ENCODE results near the gene DYNC1LI1.

The DYNC1LI1 gene

GRCh38 chr3:32606277-32606676 is 35.6 kb upstream of the DYNC1LI1 start:
- no peaks in the 10 kb centered on the region for H3K36me3 ChIP-seq (ENCODE audit: control insufficient read depth in 1 of 2, insufficient read depth in 2 of 2, low read length in 2 of 2)
- no peak overlapping the region for H3K14ac ChIP-seq (ENCODE audit: low read length)
- H3K79me2 ChIP-seq (ENCODE audit: control insufficient read depth, insufficient read depth, low read length, poor library complexity): no peaks in the 10 kb centered on the region
- no peak overlapping the region for H4K12ac ChIP-seq (ENCODE audit: low read depth, low read length)
- no peaks in the 10 kb centered on the region for H3K9me3 ChIP-seq (ENCODE audit: insufficient read depth, low read depth, low read length)
- no peak overlapping the region for H2BK120ac ChIP-seq (ENCODE audit: insufficient read depth, low read length, poor library complexity)
- no peaks in the 10 kb centered on the region for H3K27me3 ChIP-seq (ENCODE audit: insufficient read depth, low read length)
- no peak overlapping the region for H4K8ac ChIP-seq (ENCODE audit: low read depth, low read length)
- H3K4ac ChIP-seq (ENCODE audit: low read depth, low read length): no peak overlapping the region
- no peaks in the 10 kb centered on the region for H3K79me1 ChIP-seq (ENCODE audit: low read length)
- H2AK5ac ChIP-seq (ENCODE audit: low read length): no peak overlapping the region
- no peak overlapping the region for H3K4me2 ChIP-seq (ENCODE audit: low read length)
- H3K23ac ChIP-seq (ENCODE audit: low read length): no peak overlapping the region
- H4K91ac ChIP-seq (ENCODE audit: low read depth, low read length): no peak overlapping the region
- no peak overlapping the region for H3K27ac ChIP-seq (ENCODE audit: low read depth, low read length)
- WGBS (ENCODE audit: extremely low coverage, insufficient coverage, insufficient read length): no CpG with 5 or more reads among the region's 3 CpGs
- H3K9ac ChIP-seq (ENCODE audit: low read length): no peak overlapping the region
- H2AFZ ChIP-seq (ENCODE audit: insufficient read depth, low read length, poor library complexity): no peak overlapping the region
- H3K4me3 ChIP-seq (ENCODE audit: low read depth, low read length): no peak overlapping the region
- no peak overlapping the region for H2BK12ac ChIP-seq (ENCODE audit: low read length)
- H2BK5ac ChIP-seq (ENCODE audit: low read depth, low read length, poor library complexity): no peak overlapping the region
- H3K4me1 ChIP-seq (ENCODE audit: control insufficient read depth in 1 of 2, insufficient read depth in 2 of 2, low read length in 2 of 2): no peaks in the 10 kb centered on the region
- no peak overlapping the region for H3K18ac ChIP-seq (ENCODE audit: low read length)
- DNase-seq: no peak

- Histone ChIP-seq H3K79me1 (ENCODE audit: low read length) (no peaks in the 10 kb centered on the region), H3K4me3 (ENCODE audit: low read depth, low read length) (no peak overlapping the region), H4K91ac (ENCODE audit: low read depth, low read length) (no peak overlapping the region), H2BK120ac (ENCODE audit: insufficient read depth, low read length, poor library complexity) (no peak overlapping the region), H3K9me3 (ENCODE audit: insufficient read depth, low read depth, low read length) (no peaks in the 10 kb centered on the region), H3K36me3 (ENCODE audit: control insufficient read depth in 1 of 2, insufficient read depth in 2 of 2, low read length in 2 of 2) (no peaks in the 10 kb centered on the region), H4K12ac (ENCODE audit: low read depth, low read length) (no peak overlapping the region), H2BK5ac (ENCODE audit: low read depth, low read length, poor library complexity) (no peak overlapping the region), H3K27ac (ENCODE audit: low read depth, low read length) (no peak overlapping the region), H3K79me2 (ENCODE audit: control insufficient read depth, insufficient read depth, low read length, poor library complexity) (no peaks in the 10 kb centered on the region), H2AK5ac (ENCODE audit: low read length) (no peak overlapping the region), H3K4me1 (ENCODE audit: control insufficient read depth in 1 of 2, insufficient read depth in 2 of 2, low read length in 2 of 2) (no peaks in the 10 kb centered on the region), H2AFZ (ENCODE audit: insufficient read depth, low read length, poor library complexity) (no peak overlapping the region), H3K14ac (ENCODE audit: low read length) (no peak overlapping the region), H3K9ac (ENCODE audit: low read length) (no peak overlapping the region), H4K8ac (ENCODE audit: low read depth, low read length) (no peak overlapping the region), H2BK12ac (ENCODE audit: low read length) (no peak overlapping the region), H3K23ac (ENCODE audit: low read length) (no peak overlapping the region), H3K4me2 (ENCODE audit: low read length) (no peak overlapping the region), H3K27me3 (ENCODE audit: insufficient read depth, low read length) (no peaks in the 10 kb centered on the region), H3K18ac (ENCODE audit: low read length) (no peak overlapping the region), H3K4ac (ENCODE audit: low read depth, low read length) (no peak overlapping the region)
- WGBS (ENCODE audit: extremely low coverage, insufficient coverage, insufficient read length): no CpG with 5 or more reads among the region's 4 CpGs
- no peak for DNase-seq
Observed at GRCh38 chr3:32603064-32603463, 32.4 kb upstream of the DYNC1LI1 start.

GRCh38 chr3:32602206-32602605 is 31.5 kb upstream of the DYNC1LI1 start:
- no peak overlapping the region for H3K23ac ChIP-seq (ENCODE audit: low read length)
- H3K4me2 ChIP-seq (ENCODE audit: low read length): no peak overlapping the region
- H3K9ac ChIP-seq (ENCODE audit: low read length): no peak overlapping the region
- H3K4ac ChIP-seq (ENCODE audit: low read depth, low read length): no peak overlapping the region
- no peak overlapping the region for H3K27ac ChIP-seq (ENCODE audit: low read depth, low read length)
- no peak overlapping the region for H2BK5ac ChIP-seq (ENCODE audit: low read depth, low read length, poor library complexity)
- no peak overlapping the region for H4K91ac ChIP-seq (ENCODE audit: low read depth, low read length)
- H3K14ac ChIP-seq (ENCODE audit: low read length): no peak overlapping the region
- H3K36me3 ChIP-seq (ENCODE audit: control insufficient read depth in 1 of 2, insufficient read depth in 2 of 2, low read length in 2 of 2): no peaks in the 10 kb centered on the region
- no peaks in the 10 kb centered on the region for H3K4me1 ChIP-seq (ENCODE audit: control insufficient read depth in 1 of 2, insufficient read depth in 2 of 2, low read length in 2 of 2)
- peak in 1 of 2 donors; percentile 27 for DNase-seq
- no CpG with 5 or more reads among the region's 7 CpGs for WGBS (ENCODE audit: extremely low coverage, insufficient coverage, insufficient read length)
- no peaks in the 10 kb centered on the region for H3K9me3 ChIP-seq (ENCODE audit: insufficient read depth, low read depth, low read length)
- H4K12ac ChIP-seq (ENCODE audit: low read depth, low read length): no peak overlapping the region
- no peak overlapping the region for H2AFZ ChIP-seq (ENCODE audit: insufficient read depth, low read length, poor library complexity)
- no peak overlapping the region for H2BK120ac ChIP-seq (ENCODE audit: insufficient read depth, low read length, poor library complexity)
- H2AK5ac ChIP-seq (ENCODE audit: low read length): no peak overlapping the region
- H3K18ac ChIP-seq (ENCODE audit: low read length): no peak overlapping the region
- H3K4me3 ChIP-seq (ENCODE audit: low read depth, low read length): no peak overlapping the region
- no peaks in the 10 kb centered on the region for H3K79me1 ChIP-seq (ENCODE audit: low read length)
- no peaks in the 10 kb centered on the region for H3K79me2 ChIP-seq (ENCODE audit: control insufficient read depth, insufficient read depth, low read length, poor library complexity)
- H3K27me3 ChIP-seq (ENCODE audit: insufficient read depth, low read length): no peaks in the 10 kb centered on the region
- H2BK12ac ChIP-seq (ENCODE audit: low read length): no peak overlapping the region
- no peak overlapping the region for H4K8ac ChIP-seq (ENCODE audit: low read depth, low read length)

DNA sequence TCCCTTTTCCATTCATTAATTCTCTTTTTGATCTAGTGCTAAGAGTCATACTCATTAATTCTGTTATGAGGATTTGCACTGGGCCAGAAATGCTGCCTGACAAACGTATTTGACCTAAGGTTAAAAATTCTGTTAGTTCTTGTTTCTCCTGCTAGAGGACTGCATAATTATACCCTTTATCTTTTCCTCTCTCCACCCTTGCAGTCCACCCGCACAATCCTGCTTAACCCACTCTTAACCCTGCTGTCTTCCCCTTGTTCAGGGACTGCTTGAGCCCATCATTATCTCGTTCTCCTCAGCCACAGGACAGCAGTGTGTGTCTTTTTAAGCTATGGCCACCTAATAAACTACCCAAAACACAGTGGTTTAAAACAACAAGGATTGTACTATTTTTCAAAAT is 31.1 kb upstream of the DYNC1LI1 start:
- no peak overlapping the region for H2BK5ac ChIP-seq (ENCODE audit: low read depth, low read length, poor library complexity)
- no peak overlapping the region for H3K4ac ChIP-seq (ENCODE audit: low read depth, low read length)
- no peak overlapping the region for H4K91ac ChIP-seq (ENCODE audit: low read depth, low read length)
- no peak overlapping the region for H3K9ac ChIP-seq (ENCODE audit: low read length)
- no peak overlapping the region for H2BK12ac ChIP-seq (ENCODE audit: low read length)
- H3K18ac ChIP-seq (ENCODE audit: low read length): no peak overlapping the region
- no peak overlapping the region for H3K14ac ChIP-seq (ENCODE audit: low read length)
- WGBS (ENCODE audit: extremely low coverage, insufficient coverage, insufficient read length): no CpG with 5 or more reads among the region's 3 CpGs
- H3K27ac ChIP-seq (ENCODE audit: low read depth, low read length): no peak overlapping the region
- H3K36me3 ChIP-seq (ENCODE audit: control insufficient read depth in 1 of 2, insufficient read depth in 2 of 2, low read length in 2 of 2): no peaks in the 10 kb centered on the region
- no peak overlapping the region for H3K23ac ChIP-seq (ENCODE audit: low read length)
- H3K79me2 ChIP-seq (ENCODE audit: control insufficient read depth, insufficient read depth, low read length, poor library complexity): no peaks in the 10 kb centered on the region
- H3K79me1 ChIP-seq (ENCODE audit: low read length): no peaks in the 10 kb centered on the region
- DNase-seq: peak in 1 of 2 donors; percentile 24
- H4K12ac ChIP-seq (ENCODE audit: low read depth, low read length): no peak overlapping the region
- no peak overlapping the region for H3K4me3 ChIP-seq (ENCODE audit: low read depth, low read length)
- H2AK5ac ChIP-seq (ENCODE audit: low read length): no peak overlapping the region
- no peak overlapping the region for H2BK120ac ChIP-seq (ENCODE audit: insufficient read depth, low read length, poor library complexity)
- H2AFZ ChIP-seq (ENCODE audit: insufficient read depth, low read length, poor library complexity): no peak overlapping the region
- H3K4me1 ChIP-seq (ENCODE audit: control insufficient read depth in 1 of 2, insufficient read depth in 2 of 2, low read length in 2 of 2): no peaks in the 10 kb centered on the region
- H3K27me3 ChIP-seq (ENCODE audit: insufficient read depth, low read length): no peaks in the 10 kb centered on the region
- H4K8ac ChIP-seq (ENCODE audit: low read depth, low read length): no peak overlapping the region
- H3K9me3 ChIP-seq (ENCODE audit: insufficient read depth, low read depth, low read length): no peaks in the 10 kb centered on the region
- no peak overlapping the region for H3K4me2 ChIP-seq (ENCODE audit: low read length)

Data from trophoblast cell (in vitro differentiated cells and primary cell).